Measurements from ENCODE around the gene DNMBP. TPM values are rescaled to one million over a fixed set of nuclear protein-coding genes. Genes with fewer than 3 reads are reported as not detected.

DNMBP gene
- total RNA-seq, 1 experiment from 2014 or later, result 60.3 TPM

GRCh38 chr10:99998889-99999288, 10.9 kb downstream of the DNMBP start:
- Histone ChIP-seq H3K27me3 (ENCODE audit: insufficient read depth, low read length) (no peaks in the 10 kb centered on the region), H3K36me3 (ENCODE audit: control insufficient read depth in 1 of 2, insufficient read depth in 2 of 2, low read length in 2 of 2) (peaks cover 0 to 24% of the 10 kb centered on the region in 2 experiments; a peak in 1 of 4 replicates), H3K4me2 (ENCODE audit: low read length) (no peak overlapping the region), H4K20me1 (ENCODE audit: insufficient read depth) (peaks cover 17% of the 10 kb centered on the region; the same call in 1 of the 2 replicates), H3K9me3 (ENCODE audit: control insufficient read depth in 1 of 2, insufficient read depth in 1 of 2, low read depth in 1 of 2, low read length in 2 of 2) (no peaks in the 10 kb centered on the region), H3K79me2 (ENCODE audit: insufficient read depth, low read length) (peaks cover 100% of the 10 kb centered on the region), H3K27ac (ENCODE audit: low read depth, low read length) (no peak overlapping the region), H3K4me3 (replicated peaks in 1 of 2; ENCODE audit: low read depth in 1 of 2, low read length in 2 of 2) (no peak overlapping the region), H3K9me2 (ENCODE audit: insufficient read depth) (no peaks in the 10 kb centered on the region), H3K4me1 (ENCODE audit: control insufficient read depth in 1 of 2, insufficient read depth in 2 of 2, low read length in 2 of 2) (peaks cover 61 to 82% of the 10 kb centered on the region in 2 experiments), H2AFZ (ENCODE audit: low read depth, low read length, poor library complexity, severe bottlenecking) (no peak overlapping the region), H3K9ac (ENCODE audit: low read length) (no peak overlapping the region)
- ChIA-PET POLR2A (interaction anchor here (1.1 kb wide), 1 partner anchor 10 kb away, joined by 4 read pairs; the partner anchor contains the start of gene DNMBP), RAD21 (ENCODE audit: low non-redundant PET in 1 of 2, low total read pairs in 2 of 2, uncharacterized antibody in 2 of 2, unreplicated experiment in 2 of 2) (no interaction called here), CTCF (interaction anchor here (1.8 kb wide), 1 partner anchor 11 kb away, joined by 6 read pairs; the partner anchor contains the start of gene DNMBP)
- no TSS peak for BruUV-seq (replicated peaks)
- ATAC-seq (no peak), DNase-seq (ENCODE audit: low read depth, low spot score) (no peak)
- intact Hi-C loops (cut with micrococcal nuclease), result no loop called here
- TF ChIP-seq SP1 (IDR thresholded peaks at IDR 0.05; ENCODE audit: low read depth) (no peak), CBX3 (IDR thresholded peaks at IDR 0.05; ENCODE audit: low read depth) (no peak), POLR2A (IDR thresholded peaks at IDR 0.05; ENCODE audit: borderline replicate concordance, extremely low read depth, insufficient read depth, insufficient read length) (no peak), EZH2 (IDR thresholded peaks at IDR 0.05) (no peak), SIN3A (IDR thresholded peaks at IDR 0.05; ENCODE audit: low read depth) (no peak), EGR1 (IDR thresholded peaks at IDR 0.05; ENCODE audit: low read depth) (no peak), ZFX (IDR thresholded peaks at IDR 0.05) (no peak), EZH2phosphoT487 (IDR thresholded peaks at IDR 0.05; ENCODE audit: borderline replicate concordance) (no peak), MAX (IDR thresholded peaks at IDR 0.05) (no peak), RAD21 (IDR thresholded peaks at IDR 0.05; ENCODE audit: low read depth) (no peak), JUND (IDR thresholded peaks at IDR 0.05) (no peak), REST (IDR thresholded peaks at IDR 0.05; ENCODE audit: low read depth) (no peak), ATF3 (IDR thresholded peaks at IDR 0.05) (no peak), POLR2AphosphoS5 (IDR thresholded peaks at IDR 0.05; ENCODE audit: low read depth, low read length) (no peak), ZBTB33 (IDR thresholded peaks at IDR 0.05; ENCODE audit: extremely low read depth, insufficient replicate concordance, low read length) (no peak), YY1 (IDR thresholded peaks at IDR 0.05; ENCODE audit: extremely low read depth, insufficient replicate concordance, low read depth, low read length) (no peak), ELF1 (IDR thresholded peaks at IDR 0.05; ENCODE audit: borderline replicate concordance, low read depth) (no peak), ZNF274 (IDR thresholded peaks at IDR 0.05; ENCODE audit: low read depth, low read length) (no peak)
